Measurements from ENCODE around the gene KHSRP. TPM values are rescaled to one million over a fixed set of nuclear protein-coding genes. Genes with fewer than 3 reads are reported as not detected.

KHSRP gene
- total RNA-seq, 2 donors from 2014 or later, result 214 to 354 TPM

DNA sequence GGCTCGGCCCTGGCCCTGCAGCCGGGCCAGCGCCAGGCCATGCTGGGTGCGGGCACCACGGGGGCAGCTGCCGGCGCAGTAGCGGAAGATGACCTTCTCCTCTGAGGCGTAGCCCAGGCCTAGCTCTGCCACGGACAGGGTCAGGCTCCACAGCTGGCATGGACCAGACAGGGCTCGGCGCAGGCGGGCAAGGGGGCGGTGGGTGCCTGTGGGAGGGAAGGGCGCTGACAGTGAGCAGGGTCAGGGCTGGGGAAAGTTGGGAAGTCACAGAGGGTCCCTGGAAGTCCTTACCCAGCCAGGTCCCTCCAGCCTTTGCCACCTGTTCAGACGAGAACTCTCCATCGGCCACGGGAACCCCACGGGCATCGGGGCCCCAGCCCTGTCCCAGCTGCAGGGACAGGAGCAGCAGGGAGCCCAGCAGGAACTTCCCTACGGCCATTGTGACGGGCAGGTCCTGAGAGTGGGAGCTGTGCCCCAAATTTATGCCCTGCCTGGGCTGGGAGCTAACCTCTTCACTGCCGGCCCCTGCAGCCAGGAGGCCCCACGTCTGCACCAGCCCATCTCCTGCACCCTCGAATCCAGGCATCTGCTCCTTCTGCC lies 49.1 kb downstream of the KHSRP start, which contains the start of gene PSPN:
PSPN (minus strand) TSS at position 523 of the 600 bp plus-strand sequence; CDS start at position 439, 84 bp downstream.
- peaks cover 4% of the 10 kb centered on the region for H3K4me1 Mint-ChIP-seq
- peak within 1 kb of the TSS; percentile 16 for H3K4me3 Mint-ChIP-seq
- H3K27ac Mint-ChIP-seq, result no peak within 1 kb of the TSS
- H3K27me3 Mint-ChIP-seq, result no peaks in the 10 kb centered on the region
- no peak for ATAC-seq (replicated peaks)
- H3K36me3 Mint-ChIP-seq (ENCODE audit: low read depth), result peaks cover 23% of the 10 kb centered on the region
- no peaks in the 10 kb centered on the region for H3K9me3 Mint-ChIP-seq

GRCh38 chr19:6374711-6375410 lies 49.8 kb downstream of the KHSRP start:
- Mint-ChIP-seq H3K9me3 (no peaks in the 10 kb centered on the region), H3K4me1 (peaks cover 6% of the 10 kb centered on the region), H3K4me3 (peak overlapping the region; percentile 16), H3K36me3 (ENCODE audit: low read depth) (peaks cover 21% of the 10 kb centered on the region), H3K27ac (no peak overlapping the region), H3K27me3 (no peaks in the 10 kb centered on the region)
- no peak for ATAC-seq (replicated peaks)

GRCh38 chr19:6374161-6374709 lies 50.4 kb downstream of the KHSRP start:
- H3K36me3 Mint-ChIP-seq (ENCODE audit: low read depth), result peaks cover 21% of the 10 kb centered on the region
- no peaks in the 10 kb centered on the region for H3K9me3 Mint-ChIP-seq
- no peaks in the 10 kb centered on the region for H3K27me3 Mint-ChIP-seq
- H3K4me1 Mint-ChIP-seq, result peaks cover 12% of the 10 kb centered on the region
- no peak overlapping the region for H3K27ac Mint-ChIP-seq
- no peak for ATAC-seq (replicated peaks)
- peak overlapping the region; percentile 78 for H3K4me3 Mint-ChIP-seq

DNA sequence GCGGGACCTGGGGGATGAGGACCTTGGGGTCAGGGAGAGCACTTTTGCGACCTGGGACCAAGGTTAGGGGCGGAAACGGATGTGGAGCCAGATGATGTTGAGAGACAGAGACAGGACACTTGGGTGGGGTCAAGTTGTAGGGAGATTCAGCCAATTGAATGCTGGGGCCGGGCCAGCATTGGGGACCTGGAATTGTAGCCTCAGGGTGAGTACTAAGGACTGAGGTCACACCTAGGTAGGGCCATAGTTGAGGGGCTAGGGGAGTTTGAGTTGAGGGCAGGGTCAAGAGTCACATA lies 50.9 kb downstream of the KHSRP start:
- H3K4me3 Mint-ChIP-seq, result peak overlapping the region; percentile 78
- H3K27ac Mint-ChIP-seq, result peak overlapping the region; percentile 84
- ATAC-seq (replicated peaks), result no peak
- peaks cover 21% of the 10 kb centered on the region for H3K36me3 Mint-ChIP-seq (ENCODE audit: low read depth)
- no peaks in the 10 kb centered on the region for H3K27me3 Mint-ChIP-seq
- H3K4me1 Mint-ChIP-seq, result peaks cover 13% of the 10 kb centered on the region
- H3K9me3 Mint-ChIP-seq, result no peaks in the 10 kb centered on the region

DNA sequence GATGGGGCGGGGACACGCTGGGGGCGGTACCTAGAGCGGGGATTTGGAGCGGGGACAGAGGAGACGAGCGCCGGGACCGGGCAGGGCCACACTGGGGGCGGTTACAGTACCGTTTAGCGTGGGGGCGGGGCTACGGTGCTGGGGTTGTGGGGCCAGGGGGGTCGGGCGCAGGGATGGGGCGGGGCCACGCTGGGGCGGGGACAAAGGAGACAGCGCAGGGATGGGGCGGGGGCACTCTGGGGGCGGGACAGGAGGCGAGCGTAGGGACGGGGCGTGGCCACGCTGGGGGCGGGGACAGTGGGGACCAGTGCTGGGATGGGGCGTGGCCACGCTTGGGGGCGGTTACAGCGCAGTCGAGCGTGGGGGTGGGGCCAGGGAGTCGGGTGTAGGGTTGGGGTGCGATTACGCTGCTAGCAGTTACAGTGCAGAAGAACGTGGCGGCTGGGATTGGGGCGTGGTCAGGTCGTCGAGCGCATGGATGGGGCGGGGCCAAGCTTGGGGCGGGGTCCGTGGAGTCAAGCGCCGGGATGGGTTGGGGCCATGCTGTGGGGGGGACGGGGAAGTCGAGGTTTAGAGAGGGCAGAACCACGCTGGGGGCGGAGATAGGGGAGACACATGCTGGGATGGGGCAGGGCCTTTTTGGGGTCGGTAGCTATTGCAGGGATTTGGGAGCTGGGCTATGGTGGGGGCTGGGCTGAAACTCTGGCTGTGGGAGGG lies 51.4 kb downstream of the KHSRP start:
- Mint-ChIP-seq H3K4me3 (peak overlapping the region; percentile 78), H3K27ac (peak overlapping the region; percentile 84), H3K27me3 (no peaks in the 10 kb centered on the region), H3K4me1 (peaks cover 13% of the 10 kb centered on the region), H3K9me3 (no peaks in the 10 kb centered on the region), H3K36me3 (ENCODE audit: low read depth) (peaks cover 21% of the 10 kb centered on the region)
- ATAC-seq (replicated peaks), result peak; percentile 75

GRCh38 chr19:6372594-6373095 lies 52.0 kb downstream of the KHSRP start, which contains the start of gene ALKBH7:
TSS of gene ALKBH7 (plus strand) at chr19:6372794. CDS start at chr19:6372821, 27 bp downstream.
- Mint-ChIP-seq H3K4me3 (peak within 1 kb of the TSS; percentile 78), H3K4me1 (peaks cover 13% of the 10 kb centered on the region), H3K27me3 (no peaks in the 10 kb centered on the region), H3K9me3 (no peaks in the 10 kb centered on the region), H3K36me3 (ENCODE audit: low read depth) (peaks cover 26% of the 10 kb centered on the region), H3K27ac (peak within 1 kb of the TSS; percentile 84)
- peak; percentile 84 for ATAC-seq (replicated peaks)

GRCh38 chr19:6364353-6364752 lies 60.3 kb downstream of the KHSRP start:
- Mint-ChIP-seq H3K4me3 (peak overlapping the region; percentile 45), H3K36me3 (ENCODE audit: low read depth) (peaks cover 75% of the 10 kb centered on the region), H3K4me1 (peaks cover 8% of the 10 kb centered on the region), H3K27ac (no peak overlapping the region), H3K27me3 (no peaks in the 10 kb centered on the region), H3K9me3 (no peaks in the 10 kb centered on the region)
- ATAC-seq (replicated peaks), result no peak

Other genes starting within 250 kb of the KHSRP start
- 10 to 100 TPM; 31.3 to 51.8 TPM for gene MLLT1, start 144.8 kb downstream of the KHSRP start, total RNA-seq
- gene ACER1, start 91.2 kb downstream of the KHSRP start, total RNA-seq, result not detected
- 100 to 1,000 TPM; 153 to 217 TPM for gene CLPP, start 63.3 kb downstream of the KHSRP start, total RNA-seq
- 10 to 100 TPM; 41.1 to 69.7 TPM for gene ALKBH7, start 52.0 kb downstream of the KHSRP start, total RNA-seq
- gene PSPN, start 48.9 kb downstream of the KHSRP start, total RNA-seq, result 1 to 10 TPM; 1.9 to 2.8 TPM
- gene GTF2F1, start 31.6 kb downstream of the KHSRP start, total RNA-seq, result 10 to 100 TPM; 53.8 to 56.1 TPM
- gene SLC25A41, start 9.0 kb upstream of the KHSRP start, total RNA-seq, result not detected
- 1 to 10 TPM; 7.8 to 7.9 TPM for gene SLC25A23, start 35.0 kb upstream of the KHSRP start, total RNA-seq
- gene CRB3, start 39.5 kb upstream of the KHSRP start, total RNA-seq, result 1 to 10 TPM in 1 of 2 donors, not detected in 1; 2.2 TPM
- gene DENND1C, start 57.0 kb upstream of the KHSRP start, total RNA-seq, result 10 to 100 TPM; 64.3 to 73.2 TPM
- 1 to 10 TPM; 2.6 to 2.7 TPM for gene TUBB4A, start 77.5 kb upstream of the KHSRP start, total RNA-seq
- gene TNFSF9, start 106.2 kb upstream of the KHSRP start, total RNA-seq, result 1 to 10 TPM; 2.9 to 6.0 TPM
- gene CD70, start 166.3 kb upstream of the KHSRP start, total RNA-seq, result 10 to 100 TPM; 41.1 to 53.1 TPM
- 10 to 100 TPM; 13.5 to 48.5 TPM for gene TNFSF14, start 245.3 kb upstream of the KHSRP start, total RNA-seq